ENCODE results near the gene AAMP.

Gene AAMP

GRCh38 chr2:218218268-218219185, 51.4 kb downstream of the AAMP start:
- no peak for DNase-seq

- peak; percentile 37 for DNase-seq
Measured at GRCh38 chr2:218217360-218218267, 52.3 kb downstream of the AAMP start.

- peak; percentile 96 for DNase-seq
Measured at GRCh38 chr2:218216674-218217359, 53.1 kb downstream of the AAMP start, which contains the start of gene ARPC2. Gene ARPC2 (plus strand): TSS chr2:218217189. CDS start chr2:218217471, 282 bp downstream.

DNA sequence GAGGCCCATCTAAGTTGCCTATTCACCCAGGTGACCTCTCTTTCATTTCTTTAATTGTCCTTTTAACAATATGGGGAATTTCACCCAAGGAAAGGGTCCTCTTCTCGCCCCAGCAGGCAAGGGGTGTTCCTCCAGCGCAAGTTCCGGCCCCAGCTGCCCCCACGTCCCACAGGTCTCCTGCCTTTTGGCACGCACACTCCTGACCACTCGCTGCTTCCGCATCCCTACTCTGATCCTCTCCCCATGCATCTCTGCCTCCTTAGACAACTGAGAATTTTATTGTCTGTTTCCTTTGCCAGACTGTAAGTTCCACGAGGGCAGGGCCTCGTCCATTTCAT, 53.6 kb downstream of the AAMP start:
- DNase-seq = no peak
